B cell (primary cell): Measurements from ENCODE around the gene NOTCH1. TPM values are rescaled to one million over a fixed set of nuclear protein-coding genes. Genes with fewer than 3 reads are reported as not detected.
A peak's percentile ranks its signal among the peaks of the same experiment; 100 is the strongest.

Experiments
- ATAC-seq: fragments of 200-7000 bp; cut with Tn5 transposase; one replicate; pipeline ENCODE4 v1.10.0; 2021; ENCODE audit warnings: low read depth, mild to moderate bottlenecking, moderate number of reproducible peaks, moderate library complexity
- CTCF ChIA-PET: fragments of 350-600 bp; sonication (Branson Sonifier 250); formaldehyde crosslinking; loops from one replicate; lab custom pipeline; 2021; ENCODE audit warnings: antibody characterized with exemption, inconsistent platforms; lab: Charles Lee
- POLR2A ChIA-PET: fragments of 350-600 bp; sonication (Branson Sonifier 250); formaldehyde crosslinking; loops from one replicate; lab custom pipeline; 2021; ENCODE audit warnings: antibody characterized with exemption; lab: Charles Lee
- DNase-seq: peaks from one replicate; pipeline ENCODE4 v3.0.0; 2013
- H2AFZ ChIP-seq: 2 replicates; pipeline ENCODE4 v1.6.1; 2012; ENCODE audit warnings: mild to moderate bottlenecking, low read depth, low read length; ENCODE audit not compliant: insufficient read depth, poor library complexity, severe bottlenecking
- H3K27ac ChIP-seq, 2 donors: 1 replicate in 1 of 2; 2 replicates in 1 of 2; pipeline ENCODE4 v1.5.1; 2012 to 2013; ENCODE audit warnings: low read length in 2 of 2, mild to moderate bottlenecking in 2 of 2, moderate library complexity in 1 of 2
- H3K27me3 ChIP-seq, 4 experiments: fragments of 200-600 bp in 1 of 4; sonication (generic) in 1 of 4; replicated peaks in 1 of 4; 1 replicate in 2 of 4; 2 replicates in 2 of 4; pipeline versions ENCODE4 v1.6.1 to v1.7.0; 2013 to 2016; ENCODE audit warnings: low read length in 3 of 4, mild to moderate bottlenecking in 2 of 4, mixed read lengths in 1 of 4, moderate library complexity in 1 of 4; ENCODE audit not compliant: insufficient read depth in 4 of 4, control insufficient read depth in 3 of 4; ENCODE audit errors: control extremely low read depth in 1 of 4
- H3K36me3 ChIP-seq, 2 experiments: replicated peaks in 1 of 2; 1 replicate in 1 of 2; 2 replicates in 1 of 2; pipeline versions ENCODE4 v1.6.1 to v1.7.1; 2013; ENCODE audit warnings: low read length in 1 of 2; ENCODE audit not compliant: insufficient read depth in 2 of 2, control insufficient read depth in 1 of 2; ENCODE audit errors: control extremely low read depth in 1 of 2, extremely low read depth in 1 of 2
- H3K4me1 ChIP-seq, 2 donors: fragments of 200-600 bp in 1 of 2; sonication (generic) in 1 of 2; 1 replicate in 1 of 2; 2 replicates in 1 of 2; pipeline versions ENCODE4 v1.5.1 to v1.6.1; 2013 to 2017; ENCODE audit warnings: low read length in 2 of 2; ENCODE audit not compliant: control insufficient read depth in 2 of 2, insufficient read depth in 2 of 2
- H3K4me2 ChIP-seq: replicated peaks from 2 replicates; pipeline ENCODE3; 2012; ENCODE audit warnings: mild to moderate bottlenecking, low read depth, low read length; ENCODE audit not compliant: poor library complexity, severe bottlenecking
- H3K4me3 ChIP-seq, 5 experiments: fragments of 200-600 bp in 1 of 5; sonication (generic) in 1 of 5; 1 replicate in 3 of 5; 2 replicates in 2 of 5; pipeline versions ENCODE4 v1.5.1 to v1.7.0; 2011 to 2016; ENCODE audit warnings: low read length in 4 of 5, mild to moderate bottlenecking in 4 of 5, low read depth in 2 of 5, control low read depth in 1 of 5, moderate library complexity in 1 of 5; ENCODE audit not compliant: insufficient read depth in 1 of 5; ENCODE audit errors: control extremely low read depth in 1 of 5, extremely low read depth in 1 of 5
- H3K79me2 ChIP-seq: fragments of 200-600 bp; sonication (generic); one replicate; pipeline ENCODE4 v1.6.0; 2016; ENCODE audit warnings: low read length; ENCODE audit not compliant: control insufficient read depth, insufficient read depth
- H3K9ac ChIP-seq: fragments of 200-600 bp; sonication (generic); 2 replicates; pipeline ENCODE4 v1.6.1; 2017; ENCODE audit warnings: mild to moderate bottlenecking, low read length, moderate library complexity
- H3K9me3 ChIP-seq, 3 donors: one replicate each; pipeline versions ENCODE4 v1.6.1 to v1.7.1; 2013; ENCODE audit warnings: low read length in 2 of 3; ENCODE audit not compliant: control insufficient read depth in 2 of 3, insufficient read depth in 1 of 3; ENCODE audit errors: control extremely low read depth in 1 of 3
- H4K20me1 ChIP-seq: 2 replicates; pipeline ENCODE4 v1.6.0; 2012; ENCODE audit warnings: mild to moderate bottlenecking, low read length; ENCODE audit not compliant: insufficient read depth, control insufficient read depth, poor library complexity, severe bottlenecking
- H3K27ac Mint-ChIP-seq: one replicate; pipeline ENCODE4 v1.8.0; 2021; ENCODE audit warnings: mixed read lengths
- H3K27me3 Mint-ChIP-seq: one replicate; pipeline ENCODE4 v1.8.0; 2021; ENCODE audit warnings: mixed read lengths
- H3K4me1 Mint-ChIP-seq: one replicate; pipeline ENCODE4 v1.8.0; 2021; ENCODE audit warnings: mixed read lengths
- H3K4me3 Mint-ChIP-seq: one replicate; pipeline ENCODE4 v1.8.0; 2021; ENCODE audit warnings: mixed read lengths
- H3K9me3 Mint-ChIP-seq: one replicate; pipeline ENCODE4 v1.8.0; 2022; ENCODE audit warnings: mixed read lengths; ENCODE audit not compliant: insufficient read depth
- CTCF ChIP-seq: fragments of 200-600 bp; IDR thresholded peaks from one replicate; pipeline ENCODE4 v1.8.0; 2022; ENCODE audit warnings: antibody characterized with exemption, mild to moderate bottlenecking
- EZH2 ChIP-seq: IDR thresholded peaks from 2 replicates; pipeline ENCODE4 v1.6.1; 2012; ENCODE audit warnings: borderline replicate concordance, low read depth, mild to moderate bottlenecking, moderate library complexity, low read length; ENCODE audit not compliant: insufficient read depth, poor library complexity, severe bottlenecking
- WGBS: methylation state at CpG from one replicate; pipeline ENCODE4 v1.1.5; 2013; ENCODE audit warnings: missing lambda C conversion rate; ENCODE audit not compliant: insufficient coverage; 5-methylcytosine and 5-hydroxymethylcytosine counted together
- intact Hi-C: fragments of 100-400 bp; cut with micrococcal nuclease; formaldehyde crosslinking; loops from one replicate; pipeline ENCODE4 v1.10.0; 2022
- polyA plus RNA-seq: library from polyadenylated mRNA; depleted of rRNA; stranded (reverse); fragments of >200 nt; gene quantifications from 2 replicates; pipeline ENCODE4 v1.2.3, GENCODE V29; 2012
- total RNA-seq, 2 donors: library from RNA; stranded (reverse); fragments of 120-200 nt in 1 of 2; gene quantifications; 1 replicate in 1 of 2; 2 replicates in 1 of 2; pipeline versions ENCODE4 v1.2.3 to v1.2.4, GENCODE V29; 2013 to 2022

Gene NOTCH1
- total and polyA plus RNA-seq, 2 donors (not counting 1 experiment from before 2014, with no cell fraction given) = 16.6 to 38.5 TPM

DNA sequence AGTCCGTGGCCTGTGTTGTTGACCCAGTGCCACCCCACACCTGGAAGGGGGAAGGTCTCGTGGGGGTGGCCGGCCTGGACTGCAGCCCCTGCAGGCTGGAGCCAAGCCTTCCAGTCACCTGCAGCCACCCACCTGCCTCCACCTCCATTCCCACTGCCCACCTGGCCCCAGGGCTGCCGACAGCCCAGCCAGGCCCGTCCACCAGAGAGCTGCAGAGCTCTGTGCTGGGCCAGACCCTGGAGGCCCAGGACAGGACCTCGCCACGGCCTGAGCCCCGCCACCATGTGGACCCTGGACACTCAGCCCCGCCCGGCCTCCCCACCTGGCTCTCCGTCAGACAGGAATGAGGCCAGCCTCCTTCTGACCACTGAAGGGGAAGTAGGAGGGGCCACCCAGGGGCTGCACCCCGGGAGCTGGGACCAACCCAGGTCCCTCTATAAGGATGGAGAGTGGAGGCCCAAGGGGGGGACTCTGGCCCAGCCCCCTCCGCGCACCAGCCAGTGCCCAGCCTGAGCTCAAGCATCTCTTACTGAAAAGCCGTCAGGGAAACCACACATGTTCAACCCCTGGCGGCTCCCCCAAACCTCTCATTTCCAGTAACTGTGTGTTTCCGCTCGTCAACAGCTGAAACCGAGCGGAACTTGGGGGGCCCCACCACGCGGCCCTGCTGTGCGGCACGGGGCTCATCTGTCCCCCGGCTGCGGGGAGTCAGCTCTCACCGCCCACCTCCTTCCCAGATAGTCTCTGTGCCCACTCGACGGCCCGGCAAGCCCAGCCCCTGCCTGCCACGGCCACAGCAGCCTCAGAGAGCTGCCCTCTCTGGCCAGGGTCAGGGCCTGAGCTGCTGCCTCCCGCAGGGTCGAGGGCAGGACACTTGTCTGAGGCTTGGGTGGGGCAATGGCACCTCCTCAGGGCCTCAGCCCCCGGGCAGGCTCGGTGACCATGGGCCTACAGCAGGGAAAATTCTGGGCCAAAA, 12.8 kb downstream of the NOTCH1 start:
- Histone ChIP-seq H3K27me3 (no peaks in the 10 kb centered on the region), H3K4me2 (peak overlapping the region; percentile 75)
- CTCF ChIA-PET = interaction anchor here (1.7 to 2.8 kb wide), 2 partner anchors 45 to 48 kb away, joined by 6 to 13 read pairs; no protein-coding TSS in a partner anchor

More for the DNA sequence above, 12.8 kb downstream of the NOTCH1 start:
- DNase-seq (peak; percentile 60), ATAC-seq (peak; percentile 10)
- Histone ChIP-seq H3K4me1 (peaks cover 88 to 93% of the 10 kb centered on the region in 2 donors), H3K9ac (peak overlapping the region; percentile 19), H3K36me3 (peaks cover 0 to 10% of the 10 kb centered on the region in 2 experiments), H2AFZ (no peak overlapping the region), H3K27ac (peak overlapping the region in 1 of 2 donors; percentile 18), H3K79me2 (peaks cover 83% of the 10 kb centered on the region), H3K9me3 (peaks cover 0 to 2% (median 0%) of the 10 kb centered on the region in 3 donors), H4K20me1 (peaks cover 99% of the 10 kb centered on the region), H3K4me3 (peak overlapping the region in 1 of 5 experiments; percentile 6)
- H3K9me3 Mint-ChIP-seq = no peaks in the 10 kb centered on the region
- POLR2A ChIA-PET = interaction anchor here (0.9 kb wide), 1 partner anchor 86 kb away, joined by 3 read pairs; no protein-coding TSS in a partner anchor
- H3K4me3 Mint-ChIP-seq = peak overlapping the region; percentile 67
- H3K27ac Mint-ChIP-seq = peak overlapping the region; percentile 62
- TF ChIP-seq CTCF (no peak), EZH2 (no peak)
- 2% methylated on average over 28 of the region's 35 CpGs for WGBS
- H3K27me3 Mint-ChIP-seq = no peaks in the 10 kb centered on the region
- intact Hi-C loops = no loop called here
- peaks cover 66% of the 10 kb centered on the region for H3K4me1 Mint-ChIP-seq
